Hepatocyte (in vitro differentiated cells): ENCODE data around the gene ENPP6. TPM values are rescaled to one million over a fixed set of nuclear protein-coding genes. Genes with fewer than 3 reads are reported as not detected.
A peak's percentile ranks its signal among the peaks of the same experiment; 100 is the strongest.

Experiments used
- DNase-seq: peaks from one replicate; pipeline ENCODE4 v3.0.0-alpha.2; 2016; ENCODE audit warnings: low spot score
- H2AFZ ChIP-seq: fragments of 200-600 bp; sonication (generic); 2 replicates; pipeline ENCODE4 v1.6.0; 2016; ENCODE audit warnings: antibody characterized with exemption, mild to moderate bottlenecking
- H3K27ac ChIP-seq: fragments of 200-600 bp; sonication (generic); 2 replicates; pipeline ENCODE4 v1.5.1; 2016; ENCODE audit warnings: mild to moderate bottlenecking
- H3K27me3 ChIP-seq: fragments of 200-600 bp; sonication (generic); 2 replicates; pipeline ENCODE4 v1.6.1; 2016
- H3K36me3 ChIP-seq: fragments of 200-600 bp; sonication (generic); replicated peaks from 2 replicates; pipeline ENCODE4 v1.5.1; 2016; ENCODE audit warnings: low read depth; ENCODE audit not compliant: insufficient read depth
- H3K4me1 ChIP-seq: fragments of 200-600 bp; sonication (generic); 2 replicates; pipeline ENCODE4 v1.5.1; 2016; ENCODE audit warnings: mild to moderate bottlenecking, moderate library complexity; ENCODE audit not compliant: insufficient read depth
- H3K4me2 ChIP-seq: fragments of 200-600 bp; sonication (generic); 2 replicates; pipeline ENCODE4 v1.6.0; 2016
- H3K4me3 ChIP-seq: fragments of 200-600 bp; sonication (generic); 2 replicates; pipeline ENCODE4 v1.5.1; 2016; ENCODE audit warnings: mild to moderate bottlenecking
- H3K79me2 ChIP-seq: fragments of 200-600 bp; sonication (generic); 2 replicates; pipeline ENCODE4 v1.6.0; 2017; ENCODE audit warnings: mild to moderate bottlenecking
- H3K9me2 ChIP-seq: fragments of 200-600 bp; sonication (generic); replicated peaks from 2 replicates; pipeline ENCODE4 v1.6.0; 2017; ENCODE audit warnings: mild to moderate bottlenecking; ENCODE audit not compliant: insufficient read depth
- H3K9me3 ChIP-seq: fragments of 200-600 bp; sonication (generic); 2 replicates; pipeline ENCODE4 v1.5.1; 2016; ENCODE audit warnings: low read depth, mild to moderate bottlenecking
- H4K20me1 ChIP-seq: fragments of 200-600 bp; sonication (generic); 2 replicates; pipeline ENCODE4 v1.6.0; 2016; ENCODE audit warnings: mild to moderate bottlenecking; ENCODE audit not compliant: insufficient read depth, poor library complexity, severe bottlenecking
- EZH2 ChIP-seq: fragments of 200-600 bp; sonication (generic); IDR thresholded peaks from 2 replicates; pipeline ENCODE4 v1.6.1; 2016; ENCODE audit warnings: antibody characterized with exemption, mild to moderate bottlenecking, borderline replicate concordance
- EZH2phosphoT487 ChIP-seq: fragments of 200-600 bp; sonication (generic); IDR thresholded peaks from one replicate; pipeline ENCODE4 v1.6.1; 2018; ENCODE audit warnings: antibody characterized with exemption, mild to moderate bottlenecking, low read depth, moderate library complexity; ENCODE audit not compliant: unreplicated experiment, severe bottlenecking
- WGBS: methylation state at CpG from one replicate; pipeline ENCODE4 v1.1.6; 2016; ENCODE audit warnings: low lambda C conversion rate; ENCODE audit errors: missing lambda C conversion rate; 5-methylcytosine and 5-hydroxymethylcytosine counted together
- polyA plus RNA-seq: library from polyadenylated mRNA; unstranded; fragments of >200 nt; fragmentation: Nextera tagmentation; extraction: Ambion mirVana; gene quantifications from 2 replicates; pipeline ENCODE4 v1.2.1, GENCODE V29; 2016
- total RNA-seq: library from RNA; depleted of rRNA; stranded (reverse); fragments of >200 nt; gene quantifications from 2 replicates; pipeline ENCODE4 v1.2.3, GENCODE V29; 2014
- TF ChIP-seq, protein P1 (sequence below): fragments of 200-600 bp; sonication (generic); IDR thresholded peaks from 2 replicates; pipeline ENCODE4 v1.5.1; 2016; ENCODE audit warnings: antibody characterized with exemption, mild to moderate bottlenecking; ENCODE audit not compliant: poor library complexity

The ENPP6 gene
- total and polyA plus RNA-seq, 2 experiments from 2014 or later = 0.03 TPM; not detected in 1

DNA sequence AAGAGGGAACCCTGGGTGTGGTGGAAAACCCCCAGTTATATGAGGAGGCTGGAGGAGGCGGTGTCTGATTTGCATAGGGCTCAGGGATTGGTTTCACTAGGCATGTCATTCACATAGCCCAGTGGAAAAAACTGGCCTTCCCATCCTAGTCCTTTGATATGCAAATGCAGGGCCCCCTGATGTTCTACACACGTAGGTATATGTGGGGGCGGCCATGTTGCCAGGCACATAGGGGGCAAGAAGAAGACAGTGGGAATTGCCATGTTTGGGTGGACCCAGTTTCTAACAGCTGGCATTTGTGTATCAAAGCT, 34.0 kb upstream of the ENPP6 start:
- 82% methylated on average over 3 of the region's 3 CpGs for WGBS
- no peak overlapping the region for H3K4me2 ChIP-seq
- no peaks in the 10 kb centered on the region for H3K4me1 ChIP-seq
- no peaks in the 10 kb centered on the region for H4K20me1 ChIP-seq
- DNase-seq = no peak
- no peaks in the 10 kb centered on the region for H3K27me3 ChIP-seq
- no peaks in the 10 kb centered on the region for H3K9me3 ChIP-seq
- no peak overlapping the region for H2AFZ ChIP-seq
- H3K79me2 ChIP-seq = no peaks in the 10 kb centered on the region
- TF ChIP-seq EZH2phosphoT487 = no peak
- TF ChIP-seq EZH2 = no peak
- TF ChIP-seq, protein P1, sequence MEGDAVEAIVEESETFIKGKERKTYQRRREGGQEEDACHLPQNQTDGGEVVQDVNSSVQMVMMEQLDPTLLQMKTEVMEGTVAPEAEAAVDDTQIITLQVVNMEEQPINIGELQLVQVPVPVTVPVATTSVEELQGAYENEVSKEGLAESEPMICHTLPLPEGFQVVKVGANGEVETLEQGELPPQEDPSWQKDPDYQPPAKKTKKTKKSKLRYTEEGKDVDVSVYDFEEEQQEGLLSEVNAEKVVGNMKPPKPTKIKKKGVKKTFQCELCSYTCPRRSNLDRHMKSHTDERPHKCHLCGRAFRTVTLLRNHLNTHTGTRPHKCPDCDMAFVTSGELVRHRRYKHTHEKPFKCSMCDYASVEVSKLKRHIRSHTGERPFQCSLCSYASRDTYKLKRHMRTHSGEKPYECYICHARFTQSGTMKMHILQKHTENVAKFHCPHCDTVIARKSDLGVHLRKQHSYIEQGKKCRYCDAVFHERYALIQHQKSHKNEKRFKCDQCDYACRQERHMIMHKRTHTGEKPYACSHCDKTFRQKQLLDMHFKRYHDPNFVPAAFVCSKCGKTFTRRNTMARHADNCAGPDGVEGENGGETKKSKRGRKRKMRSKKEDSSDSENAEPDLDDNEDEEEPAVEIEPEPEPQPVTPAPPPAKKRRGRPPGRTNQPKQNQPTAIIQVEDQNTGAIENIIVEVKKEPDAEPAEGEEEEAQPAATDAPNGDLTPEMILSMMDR = no peak
- H3K4me3 ChIP-seq = no peak overlapping the region
- no peak overlapping the region for H3K27ac ChIP-seq
- H3K9me2 ChIP-seq = no peaks in the 10 kb centered on the region
- H3K36me3 ChIP-seq = no peaks in the 10 kb centered on the region

GRCh38 chr4:184250795-184251669, 33.4 kb upstream of the ENPP6 start:
- H3K79me2 ChIP-seq = no peaks in the 10 kb centered on the region
- no peaks in the 10 kb centered on the region for H3K9me2 ChIP-seq
- no peak for TF ChIP-seq EZH2
- TF ChIP-seq, protein P1 = peak; percentile 70
- no peak for TF ChIP-seq EZH2phosphoT487
- no peak overlapping the region for H2AFZ ChIP-seq
- WGBS = 78% methylated on average over 23 of the region's 23 CpGs
- no peaks in the 10 kb centered on the region for H3K4me1 ChIP-seq
- H3K27me3 ChIP-seq = no peaks in the 10 kb centered on the region
- H3K27ac ChIP-seq = no peak overlapping the region
- DNase-seq = peak; percentile 76
- H4K20me1 ChIP-seq = no peaks in the 10 kb centered on the region
- H3K4me2 ChIP-seq = no peak overlapping the region
- no peaks in the 10 kb centered on the region for H3K9me3 ChIP-seq
- no peak overlapping the region for H3K4me3 ChIP-seq
- H3K36me3 ChIP-seq = no peaks in the 10 kb centered on the region

DNA sequence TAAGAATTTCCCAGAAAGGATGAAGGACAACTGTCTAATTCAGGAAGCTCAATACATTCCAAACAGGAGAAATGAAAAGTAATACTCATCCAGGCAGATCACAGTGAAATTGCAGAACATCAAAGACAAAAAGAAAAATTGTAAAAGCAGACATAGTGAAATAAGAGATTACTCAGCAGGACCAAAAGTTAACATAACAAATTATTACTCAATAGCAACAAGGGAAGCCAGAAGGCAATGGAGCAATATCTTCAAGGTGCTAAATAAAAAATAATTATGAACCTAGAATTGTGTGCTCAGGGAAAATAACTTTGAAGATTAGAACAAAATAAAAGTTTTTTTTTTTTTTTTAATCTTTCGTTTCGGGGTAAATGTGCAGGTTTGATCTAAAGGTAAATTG, 30.5 kb upstream of the ENPP6 start:
- no peaks in the 10 kb centered on the region for H3K9me2 ChIP-seq
- H3K4me1 ChIP-seq = no peaks in the 10 kb centered on the region
- H3K79me2 ChIP-seq = no peaks in the 10 kb centered on the region
- no peak overlapping the region for H2AFZ ChIP-seq
- H3K4me3 ChIP-seq = no peak overlapping the region
- H4K20me1 ChIP-seq = no peaks in the 10 kb centered on the region
- WGBS = 96% methylated on average over 2 of the region's 2 CpGs
- no peak for DNase-seq
- no peaks in the 10 kb centered on the region for H3K27me3 ChIP-seq
- H3K36me3 ChIP-seq = no peaks in the 10 kb centered on the region
- no peaks in the 10 kb centered on the region for H3K9me3 ChIP-seq
- H3K4me2 ChIP-seq = no peak overlapping the region
- no peak overlapping the region for H3K27ac ChIP-seq
- TF ChIP-seq, protein P1 = no peak
- no peak for TF ChIP-seq EZH2phosphoT487
